ENCODE measurements around the gene EFNA1. TPM values are rescaled to one million over a fixed set of nuclear protein-coding genes. Genes with fewer than 3 reads are reported as not detected.
"Not testable (repeated sequence)": the region's sequence is repeated elsewhere in the genome, so short reads cannot be mapped to it uniquely, and the experiment has no call there.

The EFNA1 gene
- total RNA-seq, 1 donor from 2014 or later, result 144 TPM

DNA sequence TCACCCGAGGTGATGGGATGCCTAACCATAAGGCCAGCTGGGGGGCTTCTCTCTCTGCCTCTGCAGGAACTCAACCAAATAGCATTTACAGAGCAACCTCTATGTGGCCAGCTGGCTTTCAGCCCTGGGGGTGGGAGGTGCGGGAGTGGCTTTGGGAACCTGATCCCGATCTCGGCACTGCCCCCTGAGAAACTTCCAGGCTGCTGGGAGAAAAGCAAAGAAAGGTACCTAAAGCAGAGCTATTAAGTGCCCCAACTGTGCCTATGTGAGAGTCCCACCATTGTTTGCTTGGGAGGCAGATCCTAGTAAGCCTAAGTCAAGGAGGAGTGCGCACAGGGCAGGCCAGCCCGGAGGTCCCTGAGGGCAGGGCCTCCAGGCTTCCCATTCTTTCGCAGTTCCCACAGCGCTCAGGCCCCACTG, 38.4 kb downstream of the EFNA1 start:
- Histone ChIP-seq H3K27ac (peak overlapping the region; percentile 76), H3K4me3 (peak overlapping the region; percentile 21), H3K9me3 (no peaks in the 10 kb centered on the region), H3K36me3 (peaks cover 23% of the 10 kb centered on the region), H3K4me1 (peaks cover 25% of the 10 kb centered on the region), H3K27me3 (ENCODE audit: low read depth) (no peaks in the 10 kb centered on the region)
- intact Hi-C loops (cut with DNase I), result loop anchor here (5.0 kb wide), 1 partner anchor 74 kb away; no protein-coding TSS in a partner anchor
- TF ChIP-seq, protein P1, sequence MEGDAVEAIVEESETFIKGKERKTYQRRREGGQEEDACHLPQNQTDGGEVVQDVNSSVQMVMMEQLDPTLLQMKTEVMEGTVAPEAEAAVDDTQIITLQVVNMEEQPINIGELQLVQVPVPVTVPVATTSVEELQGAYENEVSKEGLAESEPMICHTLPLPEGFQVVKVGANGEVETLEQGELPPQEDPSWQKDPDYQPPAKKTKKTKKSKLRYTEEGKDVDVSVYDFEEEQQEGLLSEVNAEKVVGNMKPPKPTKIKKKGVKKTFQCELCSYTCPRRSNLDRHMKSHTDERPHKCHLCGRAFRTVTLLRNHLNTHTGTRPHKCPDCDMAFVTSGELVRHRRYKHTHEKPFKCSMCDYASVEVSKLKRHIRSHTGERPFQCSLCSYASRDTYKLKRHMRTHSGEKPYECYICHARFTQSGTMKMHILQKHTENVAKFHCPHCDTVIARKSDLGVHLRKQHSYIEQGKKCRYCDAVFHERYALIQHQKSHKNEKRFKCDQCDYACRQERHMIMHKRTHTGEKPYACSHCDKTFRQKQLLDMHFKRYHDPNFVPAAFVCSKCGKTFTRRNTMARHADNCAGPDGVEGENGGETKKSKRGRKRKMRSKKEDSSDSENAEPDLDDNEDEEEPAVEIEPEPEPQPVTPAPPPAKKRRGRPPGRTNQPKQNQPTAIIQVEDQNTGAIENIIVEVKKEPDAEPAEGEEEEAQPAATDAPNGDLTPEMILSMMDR (IDR thresholded peaks at IDR 0.05), result no peak
- ATAC-seq, result no peak
- no peak for DNase-seq

DNA sequence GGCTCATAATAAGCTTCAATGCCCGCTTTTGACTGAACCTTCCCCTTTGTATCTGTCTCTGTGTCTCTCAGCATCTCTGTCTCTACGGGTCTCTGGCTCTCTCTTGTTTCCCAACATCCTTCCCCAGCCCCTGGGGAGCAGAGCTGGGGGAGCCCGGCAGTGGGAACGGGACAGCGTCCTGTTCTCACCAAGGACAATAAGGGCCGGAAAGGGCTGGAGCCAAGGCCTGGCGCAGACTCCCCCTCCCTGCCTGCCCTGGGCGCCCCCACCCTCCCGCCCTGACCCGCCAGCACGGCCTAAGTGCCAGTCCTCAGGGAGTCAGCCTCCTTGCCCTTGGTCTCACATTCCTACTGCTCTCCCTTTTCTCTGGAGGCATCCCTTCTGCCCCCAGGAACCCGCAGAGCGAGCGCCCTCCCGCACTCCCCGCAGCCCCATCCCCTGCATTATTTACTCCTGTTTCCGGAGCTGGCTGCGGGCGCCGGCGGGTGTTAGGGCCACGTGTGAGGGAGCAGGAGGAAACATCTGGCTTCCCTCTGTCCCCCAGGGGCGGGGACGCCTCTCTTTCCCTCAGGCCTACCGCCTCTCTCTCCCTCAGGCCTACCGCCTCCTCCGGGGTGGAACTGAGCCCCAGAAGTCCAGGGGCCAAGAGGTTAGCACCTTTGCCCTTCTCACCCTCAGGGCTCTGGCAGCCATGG, 38.9 kb downstream of the EFNA1 start:
- peak overlapping the region; percentile 21 for H3K4me3 ChIP-seq
- peak; percentile 22 to 58 for ATAC-seq
- TF ChIP-seq, protein P1 (IDR thresholded peaks at IDR 0.05), result no peak
- intact Hi-C loops (cut with DNase I), result loop anchor here (5.0 kb wide), 1 partner anchor 74 kb away; no protein-coding TSS in a partner anchor
- peaks cover 23% of the 10 kb centered on the region for H3K36me3 ChIP-seq
- H3K4me1 ChIP-seq, result peaks cover 25% of the 10 kb centered on the region
- no peaks in the 10 kb centered on the region for H3K9me3 ChIP-seq
- no peak for DNase-seq
- peak overlapping the region; percentile 76 for H3K27ac ChIP-seq
- H3K27me3 ChIP-seq (ENCODE audit: low read depth), result no peaks in the 10 kb centered on the region

DNA sequence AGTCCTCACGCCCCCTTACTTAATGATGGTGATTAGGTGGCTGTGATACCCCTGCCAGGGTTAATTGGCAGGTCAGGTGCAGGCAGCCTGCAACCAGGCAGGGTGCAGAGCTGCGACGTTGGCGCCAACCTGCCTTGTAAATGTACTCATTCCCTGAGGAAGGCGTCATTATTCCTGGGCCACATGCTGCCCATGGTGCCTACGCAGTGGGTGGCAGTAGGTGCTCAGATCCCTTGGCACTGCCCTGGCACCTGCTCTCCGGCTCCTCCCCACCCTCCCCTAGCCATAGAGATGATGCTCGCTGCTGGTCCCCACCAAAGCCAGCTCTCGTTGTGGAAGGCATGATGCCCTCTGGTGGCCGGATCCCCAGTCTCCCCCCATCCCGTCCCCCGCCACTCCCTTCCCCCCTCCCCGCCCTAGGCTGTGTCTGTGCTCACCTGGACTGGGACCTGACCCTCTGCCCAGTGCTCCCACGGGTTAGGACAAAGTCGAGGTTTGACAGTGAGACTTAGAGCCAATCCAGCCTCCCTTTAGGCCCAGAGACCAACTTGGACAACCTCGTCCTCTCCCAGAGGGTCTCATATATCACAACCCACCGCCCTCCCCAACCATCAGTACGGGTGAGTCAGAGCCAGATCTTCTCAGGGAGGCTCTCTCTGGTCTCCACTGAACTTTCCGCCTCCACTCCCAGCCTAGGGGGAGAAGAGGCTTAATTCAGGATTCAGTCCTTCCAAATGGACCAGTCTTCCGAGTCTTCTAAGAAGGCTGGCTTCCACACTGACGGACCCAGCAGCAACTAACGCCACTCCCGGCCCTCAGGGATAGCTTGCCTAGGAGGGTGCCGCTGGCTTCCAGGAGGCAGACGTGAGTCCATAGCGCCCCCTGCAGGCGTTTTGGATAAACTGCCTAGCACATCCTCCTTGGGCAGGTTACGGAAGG, 39.8 kb downstream of the EFNA1 start:
- Histone ChIP-seq H3K27me3 (ENCODE audit: low read depth) (no peaks in the 10 kb centered on the region), H3K4me3 (peak overlapping the region; percentile 21)
- TF ChIP-seq, protein P1 (IDR thresholded peaks at IDR 0.05), result peak; percentile 88

DNA sequence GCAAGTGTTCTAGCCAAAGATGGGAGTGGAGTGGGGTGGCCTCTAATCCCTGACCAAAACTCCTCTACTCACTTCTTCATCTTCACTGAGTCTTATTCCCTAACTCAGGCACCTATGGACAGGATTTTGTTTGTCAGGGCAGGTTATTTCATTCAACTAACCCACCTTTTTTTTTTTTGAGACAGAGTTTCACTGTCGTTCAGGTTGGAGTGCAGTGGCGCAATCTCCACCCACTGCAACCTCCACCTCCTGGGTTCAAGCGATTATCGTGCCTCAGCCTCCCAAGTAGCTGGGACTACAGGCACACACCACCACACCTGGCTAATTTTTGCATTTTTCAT, 40.4 kb downstream of the EFNA1 start:
- DNase-seq; H3K9me3 ChIP-seq; H3K27ac ChIP-seq; ATAC-seq; H3K27me3 ChIP-seq (ENCODE audit: low read depth); H3K4me3 ChIP-seq: not testable (repeated sequence)
- peaks cover 23% of the 10 kb centered on the region for H3K36me3 ChIP-seq
- intact Hi-C loops (cut with DNase I), result loop anchor here (5.0 kb wide), 1 partner anchor 76 kb away; no protein-coding TSS in a partner anchor
- H3K4me1 ChIP-seq, result peaks cover 33% of the 10 kb centered on the region

More for the DNA sequence above, 39.8 kb downstream of the EFNA1 start:
- intact Hi-C loops (cut with DNase I), result loop anchor here (5.0 kb wide), 1 partner anchor 75 kb away; no protein-coding TSS in a partner anchor
- Histone ChIP-seq H3K4me1 (peaks cover 31% of the 10 kb centered on the region), H3K27ac (peak overlapping the region; percentile 76), H3K36me3 (peaks cover 23% of the 10 kb centered on the region), H3K9me3 (no peaks in the 10 kb centered on the region)
- ATAC-seq, result peak; percentile 86 to 90
- DNase-seq, result peak; percentile 92

DNA sequence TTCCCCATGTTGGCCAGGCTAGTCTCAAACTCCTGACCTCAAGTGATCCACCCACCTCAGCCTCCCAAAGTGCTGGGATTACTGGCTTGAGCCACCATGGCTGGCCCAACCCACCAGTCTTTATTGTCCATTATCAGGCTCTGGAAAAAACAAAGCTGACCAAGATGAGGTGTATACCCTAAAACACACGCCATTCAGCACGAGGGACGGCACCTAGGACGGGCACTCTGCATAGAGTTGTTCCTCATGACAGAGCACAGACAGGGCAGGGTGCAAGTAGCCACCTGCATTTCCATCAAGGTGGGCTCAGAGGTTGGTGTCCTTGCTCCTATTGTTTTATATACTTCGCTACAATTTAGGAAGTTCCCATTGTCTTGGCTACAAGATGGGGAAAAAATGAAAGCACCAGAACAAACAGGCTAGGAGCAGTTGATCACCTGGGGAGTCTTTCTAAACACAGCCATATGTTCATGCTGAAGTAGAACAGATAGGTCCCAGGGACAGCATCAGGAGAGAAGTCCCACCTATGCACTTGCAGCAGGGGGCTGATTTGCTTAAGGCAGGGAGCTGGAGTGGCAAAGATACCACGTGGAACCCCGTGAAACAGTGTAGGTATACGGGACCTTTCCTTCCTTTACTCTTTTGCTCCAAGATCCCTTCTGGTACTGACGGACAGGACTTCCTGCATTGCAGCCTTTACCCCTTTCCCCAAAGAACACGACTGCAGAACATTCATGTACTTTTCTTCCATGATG, 41.0 kb downstream of the EFNA1 start:
- no peak for DNase-seq
- ATAC-seq, result no peak
- TF ChIP-seq, protein P1 (IDR thresholded peaks at IDR 0.05), result no peak

More for the DNA sequence above, 41.0 kb downstream of the EFNA1 start:
- peaks cover 23% of the 10 kb centered on the region for H3K36me3 ChIP-seq
- H3K27ac ChIP-seq, result no peak overlapping the region
- H3K27me3 ChIP-seq (ENCODE audit: low read depth), result no peaks in the 10 kb centered on the region
- no peak overlapping the region for H3K4me3 ChIP-seq
- no peaks in the 10 kb centered on the region for H3K9me3 ChIP-seq
- intact Hi-C loops (cut with DNase I), result loop anchor here (5.0 kb wide), 1 partner anchor 76 kb away; no protein-coding TSS in a partner anchor
- H3K4me1 ChIP-seq, result peaks cover 38% of the 10 kb centered on the region
